ENCODE results near the gene LIPM.

The LIPM gene

DNA sequence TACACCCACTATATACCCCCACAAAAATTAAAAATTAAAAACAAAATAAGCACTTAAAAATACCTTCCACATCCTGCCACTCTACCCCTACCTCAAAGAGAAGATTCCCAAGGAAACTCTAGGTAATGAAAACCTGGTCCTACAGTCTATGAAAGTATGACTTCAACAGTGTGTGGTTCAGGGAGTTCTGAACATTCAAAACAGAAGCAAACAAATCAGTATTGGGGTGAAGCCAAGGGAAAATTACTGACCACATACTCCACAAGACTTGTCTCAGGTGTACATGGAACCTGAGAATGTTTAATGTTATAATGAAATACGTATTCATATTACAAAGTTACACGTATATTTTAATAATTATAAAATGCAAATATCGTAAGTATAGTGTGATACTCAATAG, 20.3 kb upstream of the LIPM start:
- H3K4me1 Mint-ChIP-seq, result no peaks in the 10 kb centered on the region
- TF ChIP-seq, protein P1, sequence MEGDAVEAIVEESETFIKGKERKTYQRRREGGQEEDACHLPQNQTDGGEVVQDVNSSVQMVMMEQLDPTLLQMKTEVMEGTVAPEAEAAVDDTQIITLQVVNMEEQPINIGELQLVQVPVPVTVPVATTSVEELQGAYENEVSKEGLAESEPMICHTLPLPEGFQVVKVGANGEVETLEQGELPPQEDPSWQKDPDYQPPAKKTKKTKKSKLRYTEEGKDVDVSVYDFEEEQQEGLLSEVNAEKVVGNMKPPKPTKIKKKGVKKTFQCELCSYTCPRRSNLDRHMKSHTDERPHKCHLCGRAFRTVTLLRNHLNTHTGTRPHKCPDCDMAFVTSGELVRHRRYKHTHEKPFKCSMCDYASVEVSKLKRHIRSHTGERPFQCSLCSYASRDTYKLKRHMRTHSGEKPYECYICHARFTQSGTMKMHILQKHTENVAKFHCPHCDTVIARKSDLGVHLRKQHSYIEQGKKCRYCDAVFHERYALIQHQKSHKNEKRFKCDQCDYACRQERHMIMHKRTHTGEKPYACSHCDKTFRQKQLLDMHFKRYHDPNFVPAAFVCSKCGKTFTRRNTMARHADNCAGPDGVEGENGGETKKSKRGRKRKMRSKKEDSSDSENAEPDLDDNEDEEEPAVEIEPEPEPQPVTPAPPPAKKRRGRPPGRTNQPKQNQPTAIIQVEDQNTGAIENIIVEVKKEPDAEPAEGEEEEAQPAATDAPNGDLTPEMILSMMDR (IDR thresholded peaks at IDR 0.05), result no peak
- H3K4me3 Mint-ChIP-seq, result no peak overlapping the region
- no peak overlapping the region for H3K27ac Mint-ChIP-seq
- no peaks in the 10 kb centered on the region for H3K36me3 Mint-ChIP-seq (ENCODE audit: low read depth)
- no peaks in the 10 kb centered on the region for H3K9me3 Mint-ChIP-seq
- H3K27me3 Mint-ChIP-seq (ENCODE audit: low read depth, poor library complexity), result no peaks in the 10 kb centered on the region
- DNase-seq, result no peak

DNA sequence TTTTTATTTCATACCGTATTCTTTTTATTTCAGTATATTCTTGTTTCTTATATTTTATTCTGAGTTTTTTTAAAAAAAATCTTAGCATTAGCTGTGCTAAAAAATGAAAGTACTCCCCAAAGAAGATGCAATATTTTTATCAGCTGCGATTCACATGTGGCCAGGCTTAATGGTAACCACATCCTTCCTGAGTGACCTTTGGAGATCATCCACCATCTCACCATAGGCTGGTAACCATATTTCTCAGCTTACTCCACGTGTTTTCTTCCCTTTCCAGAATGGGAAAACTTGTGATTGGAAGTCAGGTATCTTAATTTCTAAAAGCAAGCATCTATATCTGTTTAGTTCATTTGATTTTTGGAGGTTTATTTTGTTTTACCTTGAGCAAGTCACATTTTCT, 18.8 kb upstream of the LIPM start:
- no peak for DNase-seq
- H3K27ac Mint-ChIP-seq, result no peak overlapping the region

GRCh38 chr10:88786032-88786770, 16.3 kb upstream of the LIPM start:
- Mint-ChIP-seq H3K36me3 (ENCODE audit: low read depth) (no peaks in the 10 kb centered on the region), H3K4me3 (no peak overlapping the region), H3K4me1 (no peaks in the 10 kb centered on the region), H3K9me3 (no peaks in the 10 kb centered on the region), H3K27me3 (ENCODE audit: low read depth, poor library complexity) (no peaks in the 10 kb centered on the region), H3K27ac (no peak overlapping the region)
- TF ChIP-seq, protein P1 (IDR thresholded peaks at IDR 0.05), result no peak
- DNase-seq, result no peak

More for the DNA sequence above, 18.8 kb upstream of the LIPM start:
- TF ChIP-seq, protein P1 (IDR thresholded peaks at IDR 0.05), result no peak
- no peak overlapping the region for H3K4me3 Mint-ChIP-seq
- H3K4me1 Mint-ChIP-seq, result no peaks in the 10 kb centered on the region
- H3K9me3 Mint-ChIP-seq, result no peaks in the 10 kb centered on the region
- H3K36me3 Mint-ChIP-seq (ENCODE audit: low read depth), result no peaks in the 10 kb centered on the region
- no peaks in the 10 kb centered on the region for H3K27me3 Mint-ChIP-seq (ENCODE audit: low read depth, poor library complexity)

DNA sequence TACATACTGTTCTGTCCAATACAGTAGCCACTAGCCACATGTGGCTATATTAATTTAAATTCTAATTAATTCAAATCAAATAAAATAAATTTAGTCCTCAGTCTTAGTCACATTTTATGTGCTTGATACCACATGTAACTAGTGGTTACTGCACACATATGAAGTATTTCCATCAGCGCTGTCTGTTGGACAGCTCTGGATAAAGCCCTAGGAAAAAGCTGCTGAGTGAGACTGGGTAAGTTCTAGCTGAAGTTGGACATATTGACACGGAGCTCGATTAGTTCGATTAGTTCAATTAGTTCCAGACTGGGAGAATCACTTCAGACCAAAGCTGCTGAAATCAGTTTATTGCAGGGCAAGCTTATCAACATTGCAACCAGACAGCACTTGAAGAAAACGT, 15.1 kb upstream of the LIPM start:
- H3K27me3 Mint-ChIP-seq (ENCODE audit: low read depth, poor library complexity), result no peaks in the 10 kb centered on the region
- no peaks in the 10 kb centered on the region for H3K9me3 Mint-ChIP-seq
- no peaks in the 10 kb centered on the region for H3K36me3 Mint-ChIP-seq (ENCODE audit: low read depth)
- H3K4me3 Mint-ChIP-seq, result no peak overlapping the region
- no peak overlapping the region for H3K27ac Mint-ChIP-seq
- H3K4me1 Mint-ChIP-seq, result no peaks in the 10 kb centered on the region
- no peak for DNase-seq
- TF ChIP-seq, protein P1 (IDR thresholded peaks at IDR 0.05), result no peak

- no peak overlapping the region for H3K27ac Mint-ChIP-seq
- no peaks in the 10 kb centered on the region for H3K9me3 Mint-ChIP-seq
- DNase-seq, result no peak
- TF ChIP-seq, protein P1 (IDR thresholded peaks at IDR 0.05), result no peak
- no peaks in the 10 kb centered on the region for H3K36me3 Mint-ChIP-seq (ENCODE audit: low read depth)
- H3K27me3 Mint-ChIP-seq (ENCODE audit: low read depth, poor library complexity), result no peaks in the 10 kb centered on the region
- no peaks in the 10 kb centered on the region for H3K4me1 Mint-ChIP-seq
- H3K4me3 Mint-ChIP-seq, result no peak overlapping the region
These were observed 13.6 kb upstream of the LIPM start for GRCh38 chr10:88788924-88789323.

GRCh38 chr10:88791924-88792323, 10.6 kb upstream of the LIPM start:
- Mint-ChIP-seq H3K27ac (no peak overlapping the region), H3K9me3 (no peaks in the 10 kb centered on the region), H3K36me3 (ENCODE audit: low read depth) (no peaks in the 10 kb centered on the region), H3K4me3 (no peak overlapping the region), H3K27me3 (ENCODE audit: low read depth, poor library complexity) (peaks cover 6% of the 10 kb centered on the region), H3K4me1 (no peaks in the 10 kb centered on the region)
- peak; percentile 28 for DNase-seq
- TF ChIP-seq, protein P1 (IDR thresholded peaks at IDR 0.05), result peak; percentile 65

All from nephron progenitor cell (in vitro differentiated cells).